Inferior parietal cortex (tissue), 1 donor: ENCODE data around the gene PMEL.
"Not testable (repeated sequence)": the region's sequence is repeated elsewhere in the genome, so short reads cannot be mapped to it uniquely, and the experiment has no call there.

Source experiments
- DNase-seq: peaks from one replicate; pipeline ENCODE4 v3.0.0-alpha.2; 2016; ENCODE audit errors: extremely low spot score

The PMEL gene

GRCh38 chr12:55923648-55924047 is 42.2 kb downstream of the PMEL start:
- not testable (repeated sequence) for DNase-seq

GRCh38 chr12:55922126-55922525 is 43.7 kb downstream of the PMEL start:
- DNase-seq, result no peak

GRCh38 chr12:55919032-55919431 is 46.8 kb downstream of the PMEL start:
- DNase-seq, result not testable (repeated sequence)

- DNase-seq, result no peak
Measured at GRCh38 chr12:55915482-55915859, 50.4 kb downstream of the PMEL start.

GRCh38 chr12:55912908-55913307 is 52.9 kb downstream of the PMEL start:
- no peak for DNase-seq

- no peak for DNase-seq
Measured at GRCh38 chr12:55909513-55909884, 56.3 kb downstream of the PMEL start.

GRCh38 chr12:55908726-55909512 is 56.9 kb downstream of the PMEL start:
- DNase-seq, result no peak

- no peak for DNase-seq
Measured at GRCh38 chr12:55906056-55906455, 59.8 kb downstream of the PMEL start.
